ENCODE results near the gene HPS4.

Gene HPS4

GRCh38 chr22:26463688-26464087, 19.9 kb downstream of the HPS4 start:
- no peak for DNase-seq

GRCh38 chr22:26463101-26463661, 20.4 kb downstream of the HPS4 start:
- DNase-seq, result no peak

- no peak for DNase-seq
These were observed 20.9 kb downstream of the HPS4 start for GRCh38 chr22:26462641-26463040.

- DNase-seq, result no peak
These were observed 21.5 kb downstream of the HPS4 start for GRCh38 chr22:26462051-26462450.

GRCh38 chr22:26461188-26461810, 22.3 kb downstream of the HPS4 start:
- DNase-seq, result peak; percentile 42

- no peak for DNase-seq
These were observed 23.4 kb downstream of the HPS4 start for GRCh38 chr22:26460202-26460601.

GRCh38 chr22:26457661-26458272, 25.8 kb downstream of the HPS4 start:
- no peak for DNase-seq

- DNase-seq, result no peak
These were observed 29.6 kb downstream of the HPS4 start for GRCh38 chr22:26453812-26454500.

- DNase-seq, result no peak
These were observed 30.4 kb downstream of the HPS4 start for GRCh38 chr22:26453216-26453615.

GRCh38 chr22:26452236-26453016, 31.2 kb downstream of the HPS4 start:
- DNase-seq, result no peak

GRCh38 chr22:26450453-26451185, 33.0 kb downstream of the HPS4 start:
- DNase-seq, result no peak

- no peak for DNase-seq
These were observed 34.6 kb downstream of the HPS4 start for GRCh38 chr22:26448941-26449340.

GRCh38 chr22:26448334-26448733, 35.2 kb downstream of the HPS4 start:
- DNase-seq, result no peak

GRCh38 chr22:26447584-26448329, 35.8 kb downstream of the HPS4 start:
- DNase-seq, result no peak

GRCh38 chr22:26446808-26447515, 36.6 kb downstream of the HPS4 start:
- DNase-seq, result no peak

- no peak for DNase-seq
These were observed 37.9 kb downstream of the HPS4 start for GRCh38 chr22:26445577-26446275.

GRCh38 chr22:26444777-26445176, 38.8 kb downstream of the HPS4 start:
- no peak for DNase-seq

- no peak for DNase-seq
These were observed 39.5 kb downstream of the HPS4 start for GRCh38 chr22:26443901-26444690.

- DNase-seq, result no peak
These were observed 41.4 kb downstream of the HPS4 start for GRCh38 chr22:26442086-26442756.

All from CD4-positive, alpha-beta T cell treated with Interleukin-10 for 1 hour (primary cell).